SK-MEL-5 (cell line): ENCODE results near the gene CDK5RAP2. TPM values are rescaled to one million over a fixed set of nuclear protein-coding genes. Genes with fewer than 3 reads are reported as not detected.
A peak's percentile ranks its signal among the peaks of the same experiment; 100 is the strongest.

Source experiments
- DNase-seq: peaks from one replicate; pipeline ENCODE4 v3.0.0-alpha.2; 2016; ENCODE audit warnings: low read depth, low spot score
- in situ Hi-C: cut with HindIII; loops from 2 replicates; pipeline ENCODE4 v1.10.0; 2016; ENCODE audit warnings: low sequenced_read_pairs, high pct_unique_total_duplicates, low pct_unique_long_range_greater_than_20kb
- total RNA-seq: library from RNA; depleted of rRNA; stranded (reverse); fragments of >200 nt; shearing (Covaris generic); gene quantifications from 2 replicates; pipeline ENCODE4 v1.2.3, GENCODE V29; 2014

CDK5RAP2 gene
- total RNA-seq, 1 experiment from 2014 or later, result 114 TPM

DNA sequence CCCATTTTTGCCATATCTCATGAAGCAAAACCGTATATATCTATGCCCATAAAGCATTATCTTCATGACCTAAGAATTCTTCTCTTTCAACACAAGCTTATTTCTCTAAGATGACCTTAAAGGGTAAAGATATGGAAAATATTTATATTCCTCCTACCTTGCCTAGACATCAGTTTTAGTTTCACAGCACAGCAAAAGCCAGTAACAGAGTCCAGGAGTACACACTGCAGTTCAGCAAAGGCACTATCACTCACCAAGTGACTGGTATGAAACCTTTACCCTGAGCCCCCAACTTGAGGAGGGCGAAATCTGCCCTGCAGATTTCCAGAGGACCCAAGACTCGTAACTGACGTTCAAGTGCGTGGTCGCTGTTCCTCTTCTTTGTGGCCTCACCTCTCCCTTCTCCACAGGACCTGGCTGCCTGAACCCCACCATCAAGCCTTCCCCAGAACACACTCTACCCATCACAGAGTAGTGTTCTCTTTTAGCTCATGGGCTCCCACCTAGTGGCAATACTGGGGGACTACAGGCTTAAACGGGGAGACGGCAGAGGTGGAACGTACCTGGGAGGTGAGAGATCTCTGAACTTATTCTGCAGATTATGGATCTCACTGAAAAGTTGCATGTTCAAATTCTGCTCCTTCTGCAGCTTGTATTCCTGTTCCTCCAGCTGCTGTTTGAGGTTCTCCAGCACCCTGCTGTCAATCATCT is 141.0 kb downstream of the CDK5RAP2 start:
- in situ Hi-C loops, result no loop called here
- peak; percentile 41 for DNase-seq

DNA sequence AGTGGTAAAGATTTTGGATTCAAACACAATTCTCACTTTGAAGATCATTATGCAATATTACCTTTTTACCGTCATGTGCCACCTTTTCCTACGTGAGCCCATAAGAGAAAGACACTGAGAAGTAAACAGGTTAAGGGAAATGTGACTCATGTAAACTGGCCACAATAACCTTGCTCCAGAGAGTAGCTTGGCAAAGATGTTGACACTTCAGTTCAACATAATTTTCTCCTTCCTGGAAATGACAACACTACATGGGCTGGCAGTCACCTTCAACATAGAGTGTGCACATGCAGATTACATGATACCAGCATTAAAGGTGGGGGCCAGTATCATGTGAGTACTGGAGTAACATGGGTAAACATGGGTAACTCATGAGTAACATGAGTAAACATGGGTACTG is 141.9 kb downstream of the CDK5RAP2 start:
- no peak for DNase-seq
- in situ Hi-C loops, result no loop called here

DNA sequence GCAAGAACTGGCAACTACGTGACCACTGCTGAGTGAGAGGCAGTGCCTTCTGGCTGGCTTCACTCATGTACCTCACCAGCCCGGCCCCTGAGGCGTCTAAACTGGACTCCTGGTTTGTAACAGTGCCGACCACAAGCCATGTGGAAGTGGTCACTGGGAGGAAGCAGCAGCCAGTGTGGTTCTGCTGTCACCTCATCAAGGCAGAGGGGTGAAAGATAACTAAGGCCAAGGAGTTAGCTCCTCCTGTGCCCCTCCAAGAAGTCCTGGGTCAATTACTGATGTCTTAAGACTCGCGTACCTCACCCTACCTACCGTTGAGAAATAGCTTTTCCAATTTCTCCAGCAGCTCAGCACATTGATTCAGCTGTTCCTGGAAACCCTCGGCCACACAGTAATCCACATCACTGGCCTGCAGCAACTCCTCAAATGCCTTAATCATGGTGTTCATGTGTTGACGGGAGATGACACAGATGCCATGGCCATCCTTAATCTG is 142.9 kb downstream of the CDK5RAP2 start:
- DNase-seq, result no peak

DNA sequence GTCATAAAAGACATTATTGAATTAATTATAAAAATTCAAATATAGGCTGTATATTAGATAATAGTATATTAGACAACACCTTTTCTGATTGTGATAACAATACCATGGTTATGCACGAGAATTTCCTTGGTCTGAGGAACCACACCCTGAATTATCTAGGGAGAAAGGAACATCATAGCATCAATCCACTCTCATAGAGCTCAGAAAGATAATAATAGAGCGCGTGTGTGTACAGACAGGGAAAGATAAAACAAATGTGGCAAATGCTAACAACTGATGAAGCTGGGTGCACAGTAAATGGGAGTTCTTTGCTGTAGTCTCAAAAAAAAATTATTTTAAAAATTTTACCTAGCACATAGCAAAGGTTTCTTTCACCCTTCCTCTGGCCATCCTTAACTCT is 143.5 kb downstream of the CDK5RAP2 start:
- in situ Hi-C loops, result no loop called here
- no peak for DNase-seq

More for the DNA sequence above, 142.9 kb downstream of the CDK5RAP2 start:
- in situ Hi-C loops, result no loop called here

DNA sequence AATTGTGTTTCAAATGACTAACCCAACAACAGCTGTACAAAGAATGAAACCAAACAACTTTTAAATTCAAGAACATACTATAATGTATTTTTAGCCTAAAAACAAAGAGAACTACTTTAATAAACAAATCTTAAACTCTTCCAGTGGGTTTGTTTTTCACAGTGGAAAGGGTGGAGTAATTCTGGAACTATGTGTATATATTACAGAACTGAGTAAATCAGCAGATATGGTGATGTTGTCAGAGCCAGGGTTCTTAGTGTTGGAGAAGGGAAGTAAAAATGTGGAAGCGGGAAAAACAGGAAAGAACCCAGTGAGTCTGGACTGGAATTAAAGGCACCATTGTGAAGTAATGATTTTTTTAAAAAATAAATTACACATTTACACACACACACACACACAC is 144.9 kb downstream of the CDK5RAP2 start:
- DNase-seq, result no peak
- in situ Hi-C loops, result no loop called here

DNA sequence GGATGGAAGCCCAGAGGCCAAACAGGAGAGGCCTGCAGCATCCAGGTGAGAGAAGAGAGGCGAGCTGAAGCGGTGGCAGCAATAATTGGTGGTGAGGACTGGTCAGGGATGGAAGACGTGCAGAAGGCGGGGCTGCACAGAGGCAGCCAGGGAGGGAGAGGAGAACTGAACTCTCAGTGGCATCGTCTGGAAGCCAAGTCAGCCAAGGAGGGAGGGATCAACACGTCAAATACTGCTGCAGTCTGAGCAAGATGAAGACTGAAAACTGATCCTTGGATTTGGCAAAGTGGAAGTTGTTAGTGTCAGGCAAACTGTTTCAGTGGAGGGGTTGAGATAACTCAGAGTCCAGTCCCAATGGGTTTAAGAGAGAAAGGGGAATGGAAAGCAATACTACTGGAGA is 145.4 kb downstream of the CDK5RAP2 start:
- in situ Hi-C loops, result no loop called here
- no peak for DNase-seq

DNA sequence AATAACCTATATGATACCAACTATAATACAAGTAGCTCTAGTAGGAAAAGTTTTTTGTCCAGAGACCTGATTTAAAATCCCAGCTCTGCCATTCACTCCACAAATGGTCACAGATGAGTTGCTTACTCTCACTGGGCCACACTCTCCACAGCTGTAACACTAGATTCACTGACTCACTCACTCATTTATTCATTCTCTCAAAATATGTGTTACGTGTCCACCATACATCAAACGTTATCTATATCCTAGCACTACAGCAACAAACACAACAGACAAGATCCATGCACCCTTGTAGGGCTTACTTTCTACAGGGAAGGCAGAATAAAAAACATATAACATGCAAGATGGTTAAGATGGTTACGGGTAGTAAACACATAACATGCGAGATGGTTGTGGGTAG is 146.3 kb downstream of the CDK5RAP2 start:
- DNase-seq, result no peak
- in situ Hi-C loops, result no loop called here

DNA sequence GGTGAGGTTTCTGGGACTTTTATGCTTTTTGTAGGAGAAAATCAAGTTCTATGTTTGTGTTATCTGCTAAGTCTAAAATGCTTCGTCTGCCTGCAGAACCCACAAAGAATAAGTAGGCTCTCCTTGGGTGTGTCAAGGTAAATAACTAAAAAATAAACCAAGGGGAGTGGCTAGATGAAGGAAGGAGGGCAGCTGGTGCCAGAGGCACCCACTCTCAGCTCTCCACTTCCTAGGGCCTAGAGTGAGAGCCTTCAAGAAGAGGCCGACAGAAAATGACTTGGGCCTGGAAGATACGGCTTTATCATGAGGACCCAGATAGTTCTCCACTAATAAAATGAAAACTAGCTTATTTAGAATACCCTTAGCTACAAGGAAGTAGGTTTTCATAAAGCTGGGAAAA is 147.4 kb downstream of the CDK5RAP2 start:
- in situ Hi-C loops, result no loop called here
- no peak for DNase-seq

DNA sequence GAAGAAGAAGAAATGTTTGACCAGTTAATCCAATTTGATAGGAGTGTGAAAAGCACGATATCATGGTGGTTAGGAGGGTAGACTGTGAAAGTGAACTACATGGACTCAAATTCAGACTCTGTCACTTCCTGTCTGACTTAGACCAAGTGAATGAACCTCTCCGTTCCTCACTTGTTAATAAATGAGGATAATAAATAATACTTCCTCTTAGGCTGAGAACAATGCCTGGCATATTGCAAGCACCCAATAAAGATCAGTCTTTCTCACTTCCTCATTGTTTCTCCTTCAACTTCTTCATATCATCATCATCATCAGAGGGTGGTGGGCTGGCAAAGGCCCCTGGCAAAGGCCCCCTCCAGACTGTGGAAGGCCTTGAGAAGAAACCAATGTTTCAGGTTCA is 148.7 kb downstream of the CDK5RAP2 start:
- in situ Hi-C loops, result no loop called here
- no peak for DNase-seq

DNA sequence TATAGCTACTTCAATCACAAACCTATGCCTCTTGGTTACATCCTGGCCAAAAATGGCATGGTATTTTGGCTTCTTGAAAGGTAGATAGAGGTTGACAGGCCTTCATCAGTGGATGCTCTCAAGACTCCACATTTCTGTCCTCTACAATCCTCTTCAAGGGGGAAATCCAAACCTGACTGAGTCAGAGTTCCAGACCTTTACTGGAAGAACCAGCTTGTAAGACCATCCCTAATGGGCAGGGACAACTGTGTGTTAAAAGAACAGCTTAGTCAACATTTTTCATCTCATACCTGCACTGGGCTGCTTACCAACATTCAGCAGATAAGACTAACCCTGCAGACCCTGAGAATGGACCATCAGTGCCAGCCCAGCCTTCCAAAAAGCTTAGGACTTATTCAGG is 155.7 kb downstream of the CDK5RAP2 start:
- DNase-seq, result no peak
- in situ Hi-C loops, result no loop called here

DNA sequence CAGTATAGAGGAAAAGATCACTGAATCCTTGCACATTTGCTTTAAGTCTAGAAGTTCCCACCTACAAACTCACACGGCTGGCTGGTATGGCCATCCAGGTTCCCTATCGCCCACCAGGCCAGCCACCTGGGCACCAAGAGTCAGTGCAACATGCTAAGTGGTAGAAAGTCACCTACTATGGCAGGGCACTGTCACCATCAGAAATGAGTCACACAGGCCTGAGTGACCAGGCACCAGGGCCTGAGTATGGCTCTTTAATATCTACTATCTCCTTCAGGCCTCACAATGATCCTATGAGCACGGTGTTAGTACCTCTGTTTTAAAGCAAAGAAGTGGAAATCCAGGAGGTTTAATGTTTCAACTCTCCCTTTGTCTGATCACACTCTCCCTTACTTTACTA is 156.2 kb downstream of the CDK5RAP2 start:
- in situ Hi-C loops, result no loop called here
- DNase-seq, result no peak

DNA sequence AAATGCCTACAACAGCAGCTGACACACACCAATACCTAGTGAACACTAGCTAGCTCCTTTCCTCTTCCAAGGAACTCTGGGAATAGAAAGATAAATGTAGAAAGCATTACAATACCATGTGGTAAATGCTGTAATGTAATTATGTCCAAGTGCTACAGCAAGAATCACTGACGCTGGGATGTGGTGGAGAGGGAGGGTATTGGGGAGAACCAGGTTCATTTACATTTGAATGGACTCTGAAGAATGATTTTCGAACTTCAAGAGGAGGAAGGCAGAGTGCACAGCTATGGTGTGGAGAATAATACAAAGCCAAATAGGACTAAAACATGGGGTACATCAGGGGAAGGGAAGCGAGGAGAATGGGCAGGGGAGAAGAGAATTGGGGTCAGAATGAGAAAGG is 158.0 kb downstream of the CDK5RAP2 start:
- DNase-seq, result no peak
- in situ Hi-C loops, result no loop called here

DNA sequence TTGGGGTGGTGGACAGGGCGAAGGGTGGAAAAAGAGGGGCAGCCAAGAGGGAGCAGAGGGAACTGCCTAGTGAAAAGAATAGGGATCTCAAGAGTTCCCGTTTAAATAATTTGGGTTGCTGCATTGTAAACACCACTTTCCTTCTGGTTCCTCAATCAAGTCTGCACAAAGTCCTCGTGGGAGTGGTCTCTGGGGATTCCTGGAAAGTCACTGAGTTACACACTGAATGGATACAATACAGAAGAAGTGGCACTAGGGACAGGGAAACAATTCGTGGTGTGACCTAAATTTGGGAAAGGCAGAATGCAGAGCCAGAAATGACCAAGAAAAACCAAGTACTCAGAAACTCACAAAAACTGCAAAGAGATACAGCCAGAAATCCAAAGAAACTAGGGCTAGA is 161.7 kb downstream of the CDK5RAP2 start:
- in situ Hi-C loops, result no loop called here
- no peak for DNase-seq

DNA sequence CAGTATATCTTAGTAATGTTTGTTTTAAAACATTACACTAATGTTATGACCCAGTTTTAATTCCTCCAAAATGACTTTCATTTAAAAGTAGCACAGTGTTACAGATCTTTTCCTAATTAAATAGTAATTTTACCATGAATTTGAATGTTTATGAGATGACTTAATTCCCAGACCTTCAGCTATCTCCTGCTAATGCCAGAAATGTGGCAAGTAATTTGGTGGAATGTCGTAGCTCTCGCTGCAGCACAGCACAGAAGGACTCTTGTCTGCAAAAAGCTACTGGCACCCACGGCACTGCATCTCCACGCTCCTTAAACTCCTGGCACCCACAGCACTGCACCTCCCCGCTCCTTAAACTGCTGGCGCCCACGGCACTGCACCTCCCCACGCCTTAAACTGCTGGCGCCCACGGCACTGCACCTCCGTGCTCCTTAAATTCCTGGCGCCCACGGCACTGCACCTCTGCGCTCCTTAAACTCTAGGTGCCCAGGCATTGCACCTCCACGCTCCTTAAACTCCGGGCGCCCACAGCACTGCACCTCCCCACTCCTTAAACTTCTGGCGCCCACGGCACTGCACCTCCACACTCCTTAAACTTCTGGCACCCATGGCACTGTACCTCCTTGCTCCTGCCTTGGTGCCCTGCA is 163.1 kb downstream of the CDK5RAP2 start:
- DNase-seq, result no peak
- in situ Hi-C loops, result no loop called here

DNA sequence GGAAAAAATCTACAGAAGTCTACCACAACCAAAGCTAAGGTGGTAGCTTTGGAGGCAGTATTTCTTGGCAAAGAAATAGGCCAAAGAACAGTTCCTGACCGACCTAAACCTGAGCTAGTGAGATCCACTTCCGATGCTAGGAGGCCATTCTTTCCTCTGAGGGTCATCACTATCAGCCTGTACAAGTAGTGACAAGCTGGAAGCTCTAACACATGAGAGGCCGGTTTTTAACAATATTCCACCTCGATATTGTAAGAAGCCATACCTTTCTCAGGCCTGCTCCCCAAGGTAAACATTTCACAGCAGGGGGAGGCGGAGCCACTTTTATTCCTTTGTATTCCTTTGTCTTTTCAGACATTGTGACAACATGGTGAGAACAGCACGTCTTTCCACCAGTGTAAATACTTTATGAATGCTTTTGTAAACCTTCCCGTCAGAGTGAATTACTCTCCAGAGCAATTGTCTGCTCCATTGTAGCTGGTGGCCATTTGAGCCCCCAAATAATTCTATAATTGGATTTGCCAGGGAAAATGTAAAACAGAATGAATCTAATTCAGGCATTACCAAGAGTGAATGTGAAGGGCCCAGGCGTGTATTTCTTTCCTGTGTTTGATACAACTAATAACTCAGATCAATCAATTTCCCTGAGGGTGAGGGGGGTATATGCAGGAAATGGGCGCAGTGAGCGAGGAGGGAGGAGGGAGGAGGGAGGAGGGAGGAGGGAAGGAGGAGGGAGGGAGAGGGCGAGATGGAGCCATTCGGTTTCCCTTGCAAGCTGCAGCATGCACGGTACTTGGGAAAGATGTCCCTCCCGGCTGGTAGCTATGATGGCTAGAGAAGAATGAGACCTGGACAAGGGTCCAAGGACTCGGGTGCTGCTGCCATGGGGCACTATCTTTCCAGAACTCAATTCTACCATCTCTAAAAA is 166.6 kb downstream of the CDK5RAP2 start:
- in situ Hi-C loops, result no loop called here
- DNase-seq, result no peak

DNA sequence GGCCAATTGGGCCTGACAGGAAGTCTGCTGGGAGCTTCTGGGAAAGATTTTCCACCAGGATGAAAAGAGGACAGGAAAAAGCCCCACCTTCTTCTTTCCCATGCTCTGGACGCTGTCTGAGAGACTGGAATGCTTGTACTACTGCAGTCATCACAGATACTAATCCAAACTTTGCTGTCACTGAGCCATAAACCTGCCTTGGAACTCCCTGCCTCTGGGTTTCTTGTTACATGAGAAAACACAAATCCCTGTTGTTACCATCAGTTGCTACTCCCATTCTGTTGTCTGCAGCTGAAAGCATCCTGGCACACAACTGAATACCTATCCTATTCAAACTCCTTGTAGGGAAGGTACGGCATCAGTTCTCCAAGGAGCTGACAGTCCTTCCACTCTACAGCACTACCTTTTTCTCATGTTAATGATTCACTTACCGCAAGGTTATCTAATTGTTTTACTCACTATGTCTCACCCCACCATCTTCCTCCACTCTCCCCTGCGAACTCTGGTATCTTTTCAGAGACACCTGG is 167.5 kb downstream of the CDK5RAP2 start:
- peak; percentile 33 for DNase-seq
- in situ Hi-C loops, result no loop called here

DNA sequence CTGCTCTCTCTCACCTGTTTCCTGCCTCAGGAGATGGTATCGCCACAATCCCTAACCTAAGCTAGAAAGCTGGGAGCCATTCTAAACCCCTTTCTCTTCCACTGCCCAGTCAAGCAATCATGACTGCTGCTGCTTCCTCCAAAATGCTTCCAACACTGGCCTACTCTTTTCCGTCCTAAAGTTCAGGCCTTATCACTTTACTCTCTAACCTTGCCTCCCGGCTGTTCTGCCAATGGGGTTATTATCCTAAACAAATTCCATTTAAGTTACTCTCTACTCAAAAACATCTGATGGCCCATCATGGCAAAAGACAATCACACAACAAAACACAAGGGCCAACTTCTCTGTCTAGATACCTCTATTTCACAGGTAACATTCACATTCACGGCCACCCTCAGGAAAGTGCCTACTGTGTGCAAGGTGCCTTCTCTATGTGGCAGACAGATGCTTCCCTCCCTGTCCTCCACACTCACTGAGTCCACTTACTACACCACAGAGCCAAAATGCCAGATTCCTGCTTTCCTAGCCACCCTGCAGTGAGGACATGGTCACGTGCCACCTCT is 168.0 kb downstream of the CDK5RAP2 start:
- in situ Hi-C loops, result no loop called here
- DNase-seq, result no peak
